ENCODE results near the gene CDKAL1. TPM values are rescaled to one million over a fixed set of nuclear protein-coding genes. Genes with fewer than 3 reads are reported as not detected.

CDKAL1 gene
- total RNA-seq, 4 donors from 2014 or later = 10.1 to 22.0 (median 12.5) TPM

DNA sequence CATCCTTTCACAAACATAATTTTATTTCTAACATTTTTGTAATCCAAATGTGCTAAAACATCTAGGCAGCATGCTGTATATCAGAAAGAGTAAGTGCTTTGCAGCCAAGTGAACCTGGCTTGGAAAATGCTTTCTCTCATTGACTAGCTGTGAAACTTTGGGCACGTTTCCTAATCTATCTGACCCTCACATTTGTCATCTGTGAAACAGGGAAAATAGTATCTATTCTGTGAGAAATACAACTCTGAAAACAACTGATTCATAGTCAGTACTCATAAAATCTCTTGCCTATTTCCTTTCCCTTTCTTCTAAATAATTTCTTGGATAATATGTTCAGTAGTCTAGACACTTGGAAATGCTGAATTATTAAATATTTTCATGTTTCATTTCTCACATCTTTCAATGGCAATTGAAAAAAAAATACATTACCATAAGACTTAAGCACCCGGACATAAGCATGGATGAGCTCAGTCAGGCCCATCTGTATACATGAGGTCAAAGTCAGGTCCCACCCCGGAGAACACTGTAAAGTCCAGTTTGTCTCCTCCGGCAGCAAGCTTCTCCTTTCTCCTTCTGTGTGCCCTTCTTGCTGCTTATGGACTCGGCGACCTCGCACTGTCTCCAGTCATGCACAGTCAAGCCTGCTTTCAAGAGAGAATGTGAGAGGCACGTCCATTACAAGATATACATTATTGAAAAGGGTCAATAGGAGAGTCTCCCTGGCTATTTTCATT is 604.2 kb downstream of the CDKAL1 start:
- WGBS = 83% methylated on average over 8 of the region's 8 CpGs
- Histone ChIP-seq H3K4me1 (no peaks in the 10 kb centered on the region), H3K27ac (no peak overlapping the region), H3K4me3 (no peak overlapping the region), H3K27me3 (no peaks in the 10 kb centered on the region), H3K36me3 (no peaks in the 10 kb centered on the region), H3K9me3 (no peaks in the 10 kb centered on the region)
- DNase-seq (ENCODE audit: low spot score in 2 of 2) = no peak
- no peak for TF ChIP-seq CTCF (IDR thresholded peaks at IDR 0.05)

DNA sequence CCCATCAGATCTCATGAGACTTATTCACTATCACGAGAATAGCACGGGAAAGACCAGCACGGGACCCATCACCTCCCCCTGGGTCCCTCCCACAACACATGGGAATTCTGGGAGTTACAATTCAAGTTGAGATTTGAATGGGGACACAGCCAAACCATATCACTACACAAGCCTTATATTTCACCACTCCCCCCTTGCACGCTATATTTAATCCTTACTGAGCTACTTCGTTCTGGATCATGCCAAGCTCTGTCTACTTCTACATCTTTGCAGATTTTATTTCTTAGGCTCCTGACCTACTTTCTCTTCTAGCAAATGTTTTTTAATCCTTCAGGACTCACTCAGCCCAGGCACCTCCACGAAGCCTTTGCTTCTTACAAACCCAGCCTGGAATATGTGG is 606.7 kb downstream of the CDKAL1 start:
- no peaks in the 10 kb centered on the region for H3K36me3 ChIP-seq
- WGBS = 98% methylated on average over 6 of the region's 6 CpGs
- TF ChIP-seq CTCF (IDR thresholded peaks at IDR 0.05) (no peak), POLR2AphosphoS5 (IDR thresholded peaks at IDR 0.05) (no peak), POLR2A (IDR thresholded peaks at IDR 0.05) (no peak), EP300 (IDR thresholded peaks at IDR 0.05) (no peak)
- H3K27me3 ChIP-seq = no peaks in the 10 kb centered on the region
- no peaks in the 10 kb centered on the region for H3K4me1 ChIP-seq
- DNase-seq (ENCODE audit: low spot score in 2 of 2) = no peak
- H3K4me3 ChIP-seq = no peak overlapping the region
- H3K9me3 ChIP-seq = no peaks in the 10 kb centered on the region
- H3K27ac ChIP-seq = no peak overlapping the region

DNA sequence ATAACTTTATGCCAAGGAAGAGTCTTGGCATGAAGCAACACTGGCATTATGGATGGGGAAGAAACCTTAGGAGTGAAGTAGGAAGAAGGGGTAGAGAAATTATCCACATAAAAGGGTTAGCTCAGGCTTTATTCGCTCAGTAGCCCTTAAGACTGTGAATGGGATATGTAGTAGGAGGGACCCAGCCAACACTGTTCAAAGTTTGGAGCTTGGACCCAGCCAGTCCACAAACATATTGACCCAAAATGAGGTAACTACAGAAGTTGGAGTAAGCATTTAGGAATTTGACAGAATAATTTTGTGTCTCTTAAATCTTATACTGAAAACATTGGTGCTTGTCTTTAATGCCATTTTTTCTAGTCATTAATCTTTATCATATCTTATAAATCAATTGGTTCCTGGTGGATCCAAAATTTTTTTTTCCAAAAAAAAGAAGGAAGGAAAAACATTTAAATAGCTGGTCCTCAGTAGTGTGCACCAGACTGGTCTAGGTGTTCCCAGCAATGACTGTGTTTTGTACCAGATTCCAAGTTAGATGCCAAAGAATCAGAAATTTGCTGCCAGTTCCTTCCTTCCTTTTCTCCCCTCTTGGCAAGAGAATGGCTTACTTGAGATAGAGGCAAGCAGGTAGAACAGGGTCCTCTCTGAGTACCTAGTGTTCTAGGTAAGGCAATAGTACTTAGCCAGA is 607.5 kb downstream of the CDKAL1 start:
- TF ChIP-seq EP300 (IDR thresholded peaks at IDR 0.05) (no peak), POLR2AphosphoS5 (IDR thresholded peaks at IDR 0.05) (no peak), POLR2A (IDR thresholded peaks at IDR 0.05) (no peak), CTCF (IDR thresholded peaks at IDR 0.05) (no peak)
- H3K27me3 ChIP-seq = no peaks in the 10 kb centered on the region
- 91% methylated on average over 1 of the region's 1 CpG for WGBS
- H3K9me3 ChIP-seq = no peaks in the 10 kb centered on the region
- no peaks in the 10 kb centered on the region for H3K4me1 ChIP-seq
- DNase-seq (ENCODE audit: low spot score in 2 of 2) = no peak
- no peak overlapping the region for H3K4me3 ChIP-seq
- H3K36me3 ChIP-seq = no peaks in the 10 kb centered on the region
- H3K27ac ChIP-seq = no peak overlapping the region

- TF ChIP-seq CTCF (IDR thresholded peaks at IDR 0.05) = no peak
- no peak for TF ChIP-seq EP300 (IDR thresholded peaks at IDR 0.05)
- TF ChIP-seq POLR2AphosphoS5 (IDR thresholded peaks at IDR 0.05) = no peak
- no peak for TF ChIP-seq POLR2A (IDR thresholded peaks at IDR 0.05)
- Histone ChIP-seq H3K4me1 (no peaks in the 10 kb centered on the region), H3K27ac (no peak overlapping the region), H3K36me3 (no peaks in the 10 kb centered on the region), H3K4me3 (no peak overlapping the region), H3K9me3 (no peaks in the 10 kb centered on the region), H3K27me3 (no peaks in the 10 kb centered on the region)
- 89% methylated on average over 3 of the region's 3 CpGs for WGBS
- DNase-seq (ENCODE audit: low spot score in 2 of 2) = no peak
These were observed 608.5 kb downstream of the CDKAL1 start for GRCh38 chr6:21142741-21143140.

DNA sequence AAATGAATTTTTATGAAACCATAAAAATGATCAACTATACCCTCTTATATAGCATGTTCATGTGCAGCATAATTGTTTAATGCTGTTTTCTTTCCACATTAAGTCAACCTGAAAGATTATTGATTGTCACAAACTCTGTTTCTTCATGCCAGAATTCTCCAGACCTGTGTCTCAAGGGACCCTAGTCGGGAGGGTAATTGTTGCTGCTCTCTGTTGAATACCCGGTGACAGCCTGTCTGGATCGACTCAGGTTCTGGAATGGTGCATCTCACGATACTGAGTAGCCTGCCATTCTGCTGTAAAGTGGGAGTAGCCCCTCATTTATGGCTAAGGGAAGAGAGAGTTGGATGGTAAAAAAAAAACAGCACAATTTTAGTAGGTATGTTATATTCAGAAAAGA is 609.4 kb downstream of the CDKAL1 start:
- WGBS = 90% methylated on average over 4 of the region's 4 CpGs
- H3K36me3 ChIP-seq = no peaks in the 10 kb centered on the region
- no peaks in the 10 kb centered on the region for H3K9me3 ChIP-seq
- H3K4me3 ChIP-seq = no peak overlapping the region
- no peak for DNase-seq (ENCODE audit: low spot score in 2 of 2)
- no peaks in the 10 kb centered on the region for H3K4me1 ChIP-seq
- TF ChIP-seq POLR2A (IDR thresholded peaks at IDR 0.05) = no peak
- no peak for TF ChIP-seq POLR2AphosphoS5 (IDR thresholded peaks at IDR 0.05)
- TF ChIP-seq CTCF (IDR thresholded peaks at IDR 0.05) = no peak
- no peak for TF ChIP-seq EP300 (IDR thresholded peaks at IDR 0.05)
- no peak overlapping the region for H3K27ac ChIP-seq
- H3K27me3 ChIP-seq = no peaks in the 10 kb centered on the region
